SK-N-SH (cell line): ENCODE data around the gene NOXA1. TPM values are rescaled to one million over a fixed set of nuclear protein-coding genes. Genes with fewer than 3 reads are reported as not detected.

Experiments used
- CTCF ChIA-PET: fragments of 300-600, 350-600 bp; formaldehyde crosslinking; extraction: SDS; loops from one replicate; lab custom pipeline; 2021; lab: Yijun Ruan, JAX
- POLR2A ChIA-PET: fragments of 350-600 bp; sonication (Branson Sonifier 250); formaldehyde crosslinking; extraction: SDS; loops from one replicate; lab custom pipeline; 2020; ENCODE audit warnings: antibody characterized with exemption, inconsistent platforms; lab: Yijun Ruan, JAX
- DNase-seq: peaks from one replicate; pipeline ENCODE4 v3.0.0; 2012
- H2AFZ ChIP-seq: fragments of 200-600 bp; sonication (generic); 2 replicates; pipeline ENCODE4 v1.8.1; 2016; ENCODE audit warnings: antibody characterized with exemption, mild to moderate bottlenecking, low read depth
- H3F3A ChIP-seq: fragments of 200-600 bp; sonication (generic); replicated peaks from 2 replicates; pipeline ENCODE3; 2016; ENCODE audit warnings: antibody characterized with exemption, mild to moderate bottlenecking; ENCODE audit not compliant: insufficient read depth
- H3K27ac ChIP-seq, 2 experiments: fragments of 200-500 bp in 1 of 2; fragments of 200-600 bp in 1 of 2; sonication (Bioruptor generic) in 1 of 2; sonication (generic), shearing (Covaris generic) in 1 of 2; 2 replicates each; pipeline versions ENCODE4 v1.5.1 to v1.6.1; 2014 to 2016; ENCODE audit warnings: low read depth in 2 of 2, inconsistent platforms in 1 of 2, low read length in 1 of 2, mild to moderate bottlenecking in 1 of 2, mixed read lengths in 1 of 2
- H3K27me3 ChIP-seq: fragments of 200-600 bp; sonication (generic), shearing (Covaris generic); 2 replicates; pipeline ENCODE4 v1.6.1; 2016; ENCODE audit warnings: mixed run types; ENCODE audit not compliant: insufficient read depth
- H3K36me3 ChIP-seq, 2 experiments: fragments of 200-500 bp in 1 of 2; fragments of 200-600 bp in 1 of 2; sonication (Bioruptor generic) in 1 of 2; sonication (generic) in 1 of 2; replicated peaks in 1 of 2; 2 replicates each; pipeline versions ENCODE3 to v1.5.1; 2014 to 2016; ENCODE audit warnings: low read length in 1 of 2, mild to moderate bottlenecking in 1 of 2; ENCODE audit not compliant: insufficient read depth in 2 of 2, control insufficient read depth in 1 of 2
- H3K4me1 ChIP-seq, 2 experiments: fragments of 200-500 bp in 1 of 2; fragments of 200-600 bp in 1 of 2; sonication (Bioruptor generic) in 1 of 2; sonication (generic), shearing (Covaris generic) in 1 of 2; 2 replicates each; pipeline versions ENCODE4 v1.5.1 to v1.6.1; 2014 to 2016; ENCODE audit warnings: low read depth in 1 of 2, low read length in 1 of 2, mixed run types in 1 of 2; ENCODE audit not compliant: insufficient read depth in 2 of 2, control insufficient read depth in 1 of 2
- H3K4me2 ChIP-seq: fragments of 200-600 bp; sonication (generic), shearing (Covaris generic); 2 replicates; pipeline ENCODE4 v1.6.1; 2017; ENCODE audit warnings: mixed run types
- H3K4me3 ChIP-seq, 2 experiments: fragments of 200-500 bp in 1 of 2; fragments of 200-600 bp in 1 of 2; sonication (Bioruptor generic) in 1 of 2; sonication (generic), shearing (Covaris generic) in 1 of 2; 2 replicates each; pipeline versions ENCODE4 v1.5.1 to v1.8.1; 2014 to 2016; ENCODE audit warnings: low read depth in 2 of 2, inconsistent platforms in 1 of 2, low read length in 1 of 2, mild to moderate bottlenecking in 1 of 2, mixed read lengths in 1 of 2, moderate library complexity in 1 of 2
- H3K79me2 ChIP-seq: fragments of 200-600 bp; sonication (generic); 2 replicates; pipeline ENCODE4 v1.8.1; 2017; ENCODE audit warnings: mild to moderate bottlenecking; ENCODE audit not compliant: insufficient read depth
- H3K9ac ChIP-seq: fragments of 200-600 bp; sonication (generic); 2 replicates; pipeline ENCODE4 v1.6.1; 2017; ENCODE audit warnings: mixed run types
- H3K9me2 ChIP-seq: fragments of 200-600 bp; sonication (generic); 2 replicates; pipeline ENCODE4 v1.6.1; 2017; ENCODE audit warnings: mixed run types
- H3K9me3 ChIP-seq: fragments of 200-600 bp; sonication (generic); 2 replicates; pipeline ENCODE4 v1.6.1; 2017; ENCODE audit warnings: mixed run types, mild to moderate bottlenecking, moderate library complexity
- H4K20me1 ChIP-seq: fragments of 200-600 bp; sonication (generic); 2 replicates; pipeline ENCODE4 v1.6.1; 2017; ENCODE audit warnings: mild to moderate bottlenecking, mixed run types; ENCODE audit not compliant: insufficient read depth
- CHD2 ChIP-seq: fragments of 150-350 bp; IDR thresholded peaks from 2 replicates; pipeline ENCODE4 v1.6.1; 2018; ENCODE audit warnings: low read length; ENCODE audit not compliant: partially characterized antibody
- FOXM1 ChIP-seq: IDR thresholded peaks from 2 replicates; pipeline ENCODE4 v1.4.0; 2012; ENCODE audit warnings: low read depth, mild to moderate bottlenecking
- IRF3 ChIP-seq: fragments of 150-350 bp; IDR thresholded peaks from 2 replicates; pipeline ENCODE4 v1.6.1; 2016; ENCODE audit warnings: mild to moderate bottlenecking, low read depth, low read length
- JUND ChIP-seq: IDR thresholded peaks from 2 replicates; pipeline ENCODE4 v1.4.0; 2012
- NFIC ChIP-seq: IDR thresholded peaks from 2 replicates; pipeline ENCODE4 v1.4.0; 2012; ENCODE audit warnings: borderline replicate concordance
- NRF1 ChIP-seq: IDR thresholded peaks from 2 replicates; pipeline ENCODE4 v1.6.1; 2012; ENCODE audit warnings: low read depth, mild to moderate bottlenecking, low read length
- POLR2AphosphoS5 ChIP-seq: IDR thresholded peaks from 2 replicates; pipeline ENCODE4 v1.6.1; 2012; ENCODE audit warnings: low read depth, low read length
- RAD21 ChIP-seq: IDR thresholded peaks from 2 replicates; pipeline ENCODE4 v1.6.1; 2012; ENCODE audit warnings: mild to moderate bottlenecking, low read length
- USF1 ChIP-seq: IDR thresholded peaks from 2 replicates; pipeline ENCODE4 v1.4.0; 2012; ENCODE audit warnings: low read depth, borderline replicate concordance
- YY1 ChIP-seq: IDR thresholded peaks from 2 replicates; pipeline ENCODE4 v1.4.0; 2012; ENCODE audit warnings: low read depth, mild to moderate bottlenecking
- WGBS: methylation state at CpG from one replicate; pipeline ENCODE4 v1.1.6; 2017; ENCODE audit warnings: low lambda C conversion rate; 5-methylcytosine and 5-hydroxymethylcytosine counted together
- polyA plus RNA-seq, 3 experiments: library from polyadenylated mRNA; depleted of rRNA; stranded (reverse); fragments of >200 nt; gene quantifications; 2 replicates each; pipeline ENCODE4 v1.2.3, GENCODE V29; 2012
- TF ChIP-seq, protein P1 (sequence below): IDR thresholded peaks from 2 replicates; pipeline ENCODE4; 2012
- TF ChIP-seq, protein P2 (sequence below): IDR thresholded peaks from 2 replicates; pipeline ENCODE4 v1.6.1; 2012; ENCODE audit warnings: mild to moderate bottlenecking, low read depth, low read length, moderate library complexity

Gene NOXA1
- polyA plus RNA-seq, 1 of the 3 experiments (the other 2 are of a cell fraction), result 0.39 TPM

DNA sequence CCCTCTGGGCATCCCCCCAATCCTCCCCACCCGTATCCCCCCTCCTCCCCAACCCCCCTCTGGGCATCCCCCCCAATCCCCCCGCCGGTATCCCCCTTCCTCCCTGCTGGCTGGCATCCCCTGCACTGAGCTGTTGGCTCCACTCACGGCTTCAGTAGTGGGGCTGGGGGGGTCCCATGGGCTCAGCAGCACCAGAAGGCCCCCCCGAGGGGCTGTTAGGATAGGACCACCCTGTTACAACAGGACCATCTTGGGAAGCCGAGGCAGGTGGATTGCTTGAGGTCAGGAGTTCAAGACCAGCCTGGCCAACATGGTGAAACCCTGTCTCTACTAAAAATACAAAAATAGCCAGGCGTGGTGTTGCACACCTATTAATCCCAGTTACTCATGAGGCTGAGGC, 42.6 kb upstream of the NOXA1 start:
- Histone ChIP-seq H3K4me1 (no peaks in the 10 kb centered on the region; a peak in 1 of 4 replicates), H4K20me1 (no peaks in the 10 kb centered on the region), H3K9me2 (no peaks in the 10 kb centered on the region)
- TF ChIP-seq USF1 (no peak), FOXM1 (no peak), JUND (no peak), RAD21 (no peak), YY1 (no peak)
- TF ChIP-seq, all 33 proteins: peak for 0
- Histone ChIP-seq H3K27ac (no peak overlapping the region), H3K36me3 (no peaks in the 10 kb centered on the region), H3K4me2 (no peak overlapping the region), H3K9ac (no peak overlapping the region), H3F3A (no peaks in the 10 kb centered on the region), H3K27me3 (no peaks in the 10 kb centered on the region), H3K9me3 (no peaks in the 10 kb centered on the region), H3K4me3 (no peak overlapping the region), H3K79me2 (no peaks in the 10 kb centered on the region), H2AFZ (no peak overlapping the region)
- 63% methylated on average over 7 of the region's 7 CpGs for WGBS
- peak; percentile 29 for DNase-seq
- ChIA-PET CTCF (no interaction called here), POLR2A (interaction anchor here (0.8 kb wide), 1 partner anchor 19 kb away, joined by 3 read pairs; no protein-coding TSS in a partner anchor)

DNA sequence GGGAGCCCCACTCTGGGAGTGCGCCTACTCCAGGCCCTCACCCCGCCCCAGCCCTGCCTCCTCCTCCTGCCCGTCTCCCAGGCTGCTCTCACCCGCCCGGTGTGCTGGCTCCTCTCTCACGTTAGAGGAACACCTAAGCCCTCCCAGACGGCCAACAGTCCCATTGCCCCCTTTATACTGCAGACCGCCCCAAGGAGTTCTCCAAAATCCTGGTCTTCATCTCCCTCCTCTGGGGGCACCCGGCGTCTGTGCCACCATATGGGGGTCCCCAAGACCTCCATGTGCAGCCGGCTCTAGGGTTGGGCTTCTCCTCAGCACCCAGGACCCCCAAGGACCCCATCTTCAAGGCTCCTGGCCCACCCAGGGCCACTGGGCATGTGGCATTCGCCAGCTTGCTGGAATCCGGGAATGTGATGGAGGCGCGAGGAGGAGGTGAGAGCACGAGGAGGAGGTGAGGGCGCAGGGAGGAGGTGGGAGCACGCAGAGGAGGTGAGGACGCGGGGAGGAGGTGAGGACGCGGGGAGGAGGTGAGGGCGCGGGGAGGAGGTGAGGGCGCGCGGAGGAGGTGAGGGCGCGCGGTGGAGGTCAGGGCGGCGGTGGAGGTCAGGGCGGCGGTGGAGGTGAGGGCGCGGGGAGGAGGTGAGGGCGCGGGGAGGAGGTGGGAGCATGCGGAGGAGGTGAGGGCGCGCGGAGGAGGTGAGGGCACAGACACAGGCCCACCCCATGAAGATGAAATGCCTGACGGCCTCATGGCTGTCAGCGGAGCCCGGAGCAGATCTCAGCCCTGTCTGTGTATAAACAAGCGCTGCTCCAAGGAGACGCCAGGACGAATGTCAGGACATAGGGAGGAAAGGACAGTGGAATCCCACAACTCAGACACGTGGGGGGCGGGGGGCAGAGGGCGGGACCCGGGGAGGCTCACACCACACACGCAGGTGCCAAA, 41.4 kb upstream of the NOXA1 start:
- H3K36me3 ChIP-seq, result no peaks in the 10 kb centered on the region
- no peaks in the 10 kb centered on the region for H3K9me3 ChIP-seq
- ChIA-PET POLR2A (no interaction called here), CTCF (no interaction called here)
- H3K4me3 ChIP-seq, result no peak overlapping the region
- TF ChIP-seq IRF3 (no peak), POLR2AphosphoS5 (no peak), NFIC (no peak), NRF1 (no peak), YY1 (no peak), CHD2 (no peak)
- TF ChIP-seq, protein P1, sequence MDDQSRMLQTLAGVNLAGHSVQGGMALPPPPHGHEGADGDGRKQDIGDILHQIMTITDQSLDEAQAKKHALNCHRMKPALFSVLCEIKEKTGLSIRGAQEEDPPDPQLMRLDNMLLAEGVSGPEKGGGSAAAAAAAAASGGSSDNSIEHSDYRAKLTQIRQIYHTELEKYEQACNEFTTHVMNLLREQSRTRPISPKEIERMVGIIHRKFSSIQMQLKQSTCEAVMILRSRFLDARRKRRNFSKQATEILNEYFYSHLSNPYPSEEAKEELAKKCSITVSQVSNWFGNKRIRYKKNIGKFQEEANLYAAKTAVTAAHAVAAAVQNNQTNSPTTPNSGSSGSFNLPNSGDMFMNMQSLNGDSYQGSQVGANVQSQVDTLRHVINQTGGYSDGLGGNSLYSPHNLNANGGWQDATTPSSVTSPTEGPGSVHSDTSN, result no peak
- TF ChIP-seq, protein P2, sequence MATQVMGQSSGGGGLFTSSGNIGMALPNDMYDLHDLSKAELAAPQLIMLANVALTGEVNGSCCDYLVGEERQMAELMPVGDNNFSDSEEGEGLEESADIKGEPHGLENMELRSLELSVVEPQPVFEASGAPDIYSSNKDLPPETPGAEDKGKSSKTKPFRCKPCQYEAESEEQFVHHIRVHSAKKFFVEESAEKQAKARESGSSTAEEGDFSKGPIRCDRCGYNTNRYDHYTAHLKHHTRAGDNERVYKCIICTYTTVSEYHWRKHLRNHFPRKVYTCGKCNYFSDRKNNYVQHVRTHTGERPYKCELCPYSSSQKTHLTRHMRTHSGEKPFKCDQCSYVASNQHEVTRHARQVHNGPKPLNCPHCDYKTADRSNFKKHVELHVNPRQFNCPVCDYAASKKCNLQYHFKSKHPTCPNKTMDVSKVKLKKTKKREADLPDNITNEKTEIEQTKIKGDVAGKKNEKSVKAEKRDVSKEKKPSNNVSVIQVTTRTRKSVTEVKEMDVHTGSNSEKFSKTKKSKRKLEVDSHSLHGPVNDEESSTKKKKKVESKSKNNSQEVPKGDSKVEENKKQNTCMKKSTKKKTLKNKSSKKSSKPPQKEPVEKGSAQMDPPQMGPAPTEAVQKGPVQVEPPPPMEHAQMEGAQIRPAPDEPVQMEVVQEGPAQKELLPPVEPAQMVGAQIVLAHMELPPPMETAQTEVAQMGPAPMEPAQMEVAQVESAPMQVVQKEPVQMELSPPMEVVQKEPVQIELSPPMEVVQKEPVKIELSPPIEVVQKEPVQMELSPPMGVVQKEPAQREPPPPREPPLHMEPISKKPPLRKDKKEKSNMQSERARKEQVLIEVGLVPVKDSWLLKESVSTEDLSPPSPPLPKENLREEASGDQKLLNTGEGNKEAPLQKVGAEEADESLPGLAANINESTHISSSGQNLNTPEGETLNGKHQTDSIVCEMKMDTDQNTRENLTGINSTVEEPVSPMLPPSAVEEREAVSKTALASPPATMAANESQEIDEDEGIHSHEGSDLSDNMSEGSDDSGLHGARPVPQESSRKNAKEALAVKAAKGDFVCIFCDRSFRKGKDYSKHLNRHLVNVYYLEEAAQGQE, result no peak
- no peak overlapping the region for H3K4me2 ChIP-seq
- no peaks in the 10 kb centered on the region for H4K20me1 ChIP-seq
- peak; percentile 31 for DNase-seq
- H3F3A ChIP-seq, result no peaks in the 10 kb centered on the region
- no peak overlapping the region for H2AFZ ChIP-seq
- no peak overlapping the region for H3K9ac ChIP-seq
- no peaks in the 10 kb centered on the region for H3K27me3 ChIP-seq
- H3K79me2 ChIP-seq, result no peaks in the 10 kb centered on the region
- no peaks in the 10 kb centered on the region for H3K9me2 ChIP-seq
- no peak overlapping the region for H3K27ac ChIP-seq
- 91% methylated on average over 50 of the region's 53 CpGs for WGBS
- H3K4me1 ChIP-seq, result no peaks in the 10 kb centered on the region; a peak in 1 of 4 replicates
